Erythroblast (primary cell): Measurements from ENCODE around the gene CPD.

ENCODE experiments used
- GATA1 ChIP-seq: IDR thresholded peaks from 2 replicates; pipeline ENCODE4 v1.6.1; 2011; ENCODE audit warnings: low read depth, mild to moderate bottlenecking, control low read depth, low read length, moderate library complexity
- POLR2A ChIP-seq: IDR thresholded peaks from 2 replicates; pipeline ENCODE4 v1.6.1; 2011; ENCODE audit warnings: mild to moderate bottlenecking, low read length

GRCh38 chr17:30341703-30342249, 37.0 kb upstream of the CPD start:
- TF ChIP-seq POLR2A: no peak
- TF ChIP-seq GATA1: no peak
